Tibial nerve (tissue), 4 donors: ENCODE results near the gene SNX20. TPM values are rescaled to one million over a fixed set of nuclear protein-coding genes. Genes with fewer than 3 reads are reported as not detected.

Experiments
- DNase-seq, 2 donors: peaks; one replicate each; pipeline ENCODE4 v3.0.0-alpha.2; 2019; ENCODE audit warnings: low spot score in 2 of 2
- H3K27ac ChIP-seq, 4 donors: fragments of 200-600 bp; sonication (generic) in 3 of 4; one replicate each; pipeline ENCODE4 v1.5.1; 2017 to 2019; ENCODE audit warnings: mild to moderate bottlenecking in 1 of 4
- H3K27me3 ChIP-seq, 2 donors: fragments of 200-600 bp; sonication (generic) in 1 of 2; one replicate each; pipeline versions ENCODE4 v1.5.1 to v1.6.0; 2017 to 2019
- H3K36me3 ChIP-seq, 3 donors: fragments of 200-600 bp; sonication (generic); one replicate each; pipeline ENCODE4 v1.5.1; 2018 to 2019
- H3K4me1 ChIP-seq, 4 donors: fragments of 200-600 bp; sonication (generic) in 3 of 4; one replicate each; pipeline ENCODE4 v1.5.1; 2017 to 2019
- H3K4me3 ChIP-seq, 4 donors: fragments of 200-600 bp; sonication (generic) in 3 of 4; one replicate each; pipeline ENCODE4 v1.5.1; 2017 to 2019; ENCODE audit warnings: mild to moderate bottlenecking in 1 of 4, moderate library complexity in 1 of 4
- H3K9me3 ChIP-seq, 4 donors: fragments of 200-600 bp; sonication (generic) in 3 of 4; one replicate each; pipeline ENCODE4 v1.5.1; 2017 to 2019
- CTCF ChIP-seq, 5 experiments: fragments of 200-600 bp in 3 of 5; fragments of 450-650 bp in 2 of 5; sonication (generic) in 3 of 5; IDR thresholded peaks; one replicate each; pipeline ENCODE4 v1.5.1; 2016 to 2019; ENCODE audit warnings: antibody characterized with exemption in 5 of 5, mild to moderate bottlenecking in 3 of 5, moderate library complexity in 2 of 5
- EP300 ChIP-seq, 2 donors: sonication (generic); formaldehyde crosslinking; IDR thresholded peaks; one replicate each; pipeline ENCODE4 v1.6.1; 2017; ENCODE audit warnings: antibody characterized with exemption in 2 of 2, mild to moderate bottlenecking in 1 of 2
- POLR2A ChIP-seq, 2 donors: fragments of 450-650 bp; IDR thresholded peaks; one replicate each; pipeline ENCODE4 v1.6.1; 2017; ENCODE audit warnings: antibody characterized with exemption in 2 of 2, mild to moderate bottlenecking in 2 of 2, moderate library complexity in 2 of 2
- WGBS, 2 donors: methylation state at CpG; one replicate each; pipeline ENCODE4 v1.1.5; 2018; 5-methylcytosine and 5-hydroxymethylcytosine counted together
- total RNA-seq, 4 donors: library from RNA; depleted of rRNA; stranded (reverse); fragments of >200 nt; gene quantifications; one replicate each; pipeline ENCODE4 v1.1.0, GENCODE V29; 2016

SNX20 gene
- total RNA-seq, 4 donors from 2014 or later = 1.7 to 5.1 (median 2.3) TPM

- H3K4me1 ChIP-seq = no peaks in the 10 kb centered on the region
- H3K27ac ChIP-seq = no peak overlapping the region
- TF ChIP-seq CTCF (IDR thresholded peaks at IDR 0.05) (no peak), POLR2A (IDR thresholded peaks at IDR 0.05) (no peak), EP300 (IDR thresholded peaks at IDR 0.05) (no peak)
- WGBS, 2 donors = 65 to 69% methylated on average over 1 of the region's 1 CpG
- peaks cover 0 to 38% (median 0%) of the 10 kb centered on the region in 3 donors for H3K36me3 ChIP-seq
- H3K27me3 ChIP-seq = no peaks in the 10 kb centered on the region
- H3K4me3 ChIP-seq = no peak overlapping the region
- DNase-seq = no peak
- no peaks in the 10 kb centered on the region for H3K9me3 ChIP-seq
These were observed 46.2 kb downstream of the SNX20 start for GRCh38 chr16:50634947-50635346.

GRCh38 chr16:50634090-50634489 lies 47.0 kb downstream of the SNX20 start:
- Histone ChIP-seq H3K36me3 (peaks cover 0 to 40% (median 0%) of the 10 kb centered on the region in 3 donors), H3K27ac (no peak overlapping the region), H3K4me1 (no peaks in the 10 kb centered on the region), H3K27me3 (no peaks in the 10 kb centered on the region), H3K9me3 (no peaks in the 10 kb centered on the region), H3K4me3 (no peak overlapping the region)
- DNase-seq = no peak
- TF ChIP-seq POLR2A (IDR thresholded peaks at IDR 0.05) (no peak), CTCF (IDR thresholded peaks at IDR 0.05) (no peak), EP300 (IDR thresholded peaks at IDR 0.05) (no peak)
- 82 to 93% methylated on average over 7 of the region's 7 CpGs for WGBS, 2 donors

- H3K9me3 ChIP-seq = no peaks in the 10 kb centered on the region
- H3K36me3 ChIP-seq = peaks cover 0 to 40% (median 0%) of the 10 kb centered on the region in 3 donors
- TF ChIP-seq EP300 (IDR thresholded peaks at IDR 0.05) (no peak), CTCF (IDR thresholded peaks at IDR 0.05) (no peak), POLR2A (IDR thresholded peaks at IDR 0.05) (no peak)
- H3K27ac ChIP-seq = no peak overlapping the region
- no peak overlapping the region for H3K4me3 ChIP-seq
- WGBS, 2 donors = 87 to 92% methylated on average over 26 to 29 of the region's 30 CpGs
- H3K27me3 ChIP-seq = no peaks in the 10 kb centered on the region
- DNase-seq = no peak
- H3K4me1 ChIP-seq = no peaks in the 10 kb centered on the region
These were observed 47.9 kb downstream of the SNX20 start for GRCh38 chr16:50632927-50633800.

- Histone ChIP-seq H3K27ac (no peak overlapping the region), H3K9me3 (no peaks in the 10 kb centered on the region), H3K27me3 (no peaks in the 10 kb centered on the region), H3K36me3 (peaks cover 0 to 40% (median 0%) of the 10 kb centered on the region in 3 donors), H3K4me1 (peaks cover 0 to 6% (median 4%) of the 10 kb centered on the region in 4 donors), H3K4me3 (no peak overlapping the region)
- WGBS, 2 donors = 89 to 93% methylated on average over 22 of the region's 22 CpGs
- TF ChIP-seq EP300 (IDR thresholded peaks at IDR 0.05) (no peak), CTCF (IDR thresholded peaks at IDR 0.05) (no peak), POLR2A (IDR thresholded peaks at IDR 0.05) (no peak)
- no peak for DNase-seq
These were observed 49.0 kb downstream of the SNX20 start for GRCh38 chr16:50631985-50632576.
